Left ventricle myocardium inferior (tissue), 1 donor: Measurements from ENCODE around the gene KLHL29. TPM values are rescaled to one million over a fixed set of nuclear protein-coding genes. Genes with fewer than 3 reads are reported as not detected.

ENCODE experiments used
- DNase-seq: peaks from one replicate; pipeline ENCODE4 v3.0.0-alpha.2; 2020
- H3K27ac ChIP-seq: fragments of 200-600 bp; replicated peaks from 2 replicates; pipeline ENCODE4 v1.8.0; 2021
- H3K27me3 ChIP-seq: fragments of 200-600 bp; 2 replicates; pipeline ENCODE4 v1.8.0; 2021; ENCODE audit warnings: low read depth
- H3K36me3 ChIP-seq: fragments of 200-600 bp; 2 replicates; pipeline ENCODE4 v1.8.0; 2021
- H3K4me1 ChIP-seq: fragments of 200-600 bp; 2 replicates; pipeline ENCODE4 v1.8.0; 2021
- H3K4me3 ChIP-seq: fragments of 200-600 bp; 2 replicates; pipeline ENCODE4 v1.8.0; 2021; ENCODE audit warnings: mild to moderate bottlenecking, moderate library complexity
- H3K9me3 ChIP-seq: fragments of 200-600 bp; replicated peaks from 2 replicates; pipeline ENCODE4 v1.8.0; 2021
- CTCF ChIP-seq: fragments of 200-600 bp; IDR thresholded peaks from 2 replicates; pipeline ENCODE4 v1.8.0; 2021; ENCODE audit warnings: antibody characterized with exemption, mild to moderate bottlenecking, borderline replicate concordance
- intact Hi-C: fragments of 100-400 bp; cut with micrococcal nuclease; formaldehyde crosslinking; loops from one replicate; pipeline ENCODE4 v1.11.0; 2022
- total RNA-seq: library from RNA; stranded (reverse); fragmentation: NEBNext Ultra II Directional; extraction: Animal tissue kit (Norgen Biotek cat#: 25700); gene quantifications from one replicate; pipeline ENCODE4 v1.2.1, GENCODE V29; 2021
- donor health status: DM: no; HTN: yes; CAD: no; lungs with severe emphysema.

Gene KLHL29
- total RNA-seq, 1 donor from 2014 or later, result 1.1 TPM

GRCh38 chr2:23675506-23675905, 290.5 kb downstream of the KLHL29 start:
- peaks cover under 1% of the 10 kb centered on the region for H3K4me1 ChIP-seq
- peaks cover 13% of the 10 kb centered on the region for H3K9me3 ChIP-seq
- no peak overlapping the region for H3K27ac ChIP-seq
- no peak for TF ChIP-seq CTCF
- no peaks in the 10 kb centered on the region for H3K36me3 ChIP-seq
- intact Hi-C loops, result no loop called here
- no peak for DNase-seq
- no peak overlapping the region for H3K4me3 ChIP-seq
- H3K27me3 ChIP-seq, result no peaks in the 10 kb centered on the region

GRCh38 chr2:23677836-23678235, 292.9 kb downstream of the KLHL29 start:
- Histone ChIP-seq H3K36me3 (no peaks in the 10 kb centered on the region), H3K4me3 (no peak overlapping the region), H3K27me3 (peaks cover 2% of the 10 kb centered on the region), H3K4me1 (no peaks in the 10 kb centered on the region), H3K9me3 (peaks cover 13% of the 10 kb centered on the region), H3K27ac (no peak overlapping the region)
- no peak for TF ChIP-seq CTCF
- intact Hi-C loops, result no loop called here
- no peak for DNase-seq

GRCh38 chr2:23679044-23679443, 294.1 kb downstream of the KLHL29 start:
- Histone ChIP-seq H3K4me3 (no peak overlapping the region), H3K9me3 (peaks cover 13% of the 10 kb centered on the region), H3K36me3 (no peaks in the 10 kb centered on the region), H3K27ac (no peak overlapping the region), H3K4me1 (no peaks in the 10 kb centered on the region), H3K27me3 (peaks cover 12% of the 10 kb centered on the region)
- intact Hi-C loops, result no loop called here
- TF ChIP-seq CTCF, result no peak
- no peak for DNase-seq

- no peak for DNase-seq
- Histone ChIP-seq H3K36me3 (no peaks in the 10 kb centered on the region), H3K27ac (no peak overlapping the region), H3K4me3 (no peak overlapping the region), H3K9me3 (peaks cover 13% of the 10 kb centered on the region), H3K4me1 (no peaks in the 10 kb centered on the region), H3K27me3 (peaks cover 16% of the 10 kb centered on the region)
- TF ChIP-seq CTCF, result no peak
- intact Hi-C loops, result no loop called here
Observed at GRCh38 chr2:23680951-23681350, 296.0 kb downstream of the KLHL29 start.

- TF ChIP-seq CTCF, result no peak
Observed at GRCh38 chr2:23681356-23682140, 296.6 kb downstream of the KLHL29 start.

More at GRCh38 chr2:23681356-23682140, 296.6 kb downstream of the KLHL29 start:
- Histone ChIP-seq H3K27me3 (peaks cover 19% of the 10 kb centered on the region), H3K36me3 (no peaks in the 10 kb centered on the region), H3K27ac (no peak overlapping the region), H3K9me3 (peaks cover 13% of the 10 kb centered on the region), H3K4me1 (no peaks in the 10 kb centered on the region), H3K4me3 (no peak overlapping the region)
- intact Hi-C loops, result no loop called here
- DNase-seq, result no peak
